Parathyroid adenoma (tissue), 2 donors: ENCODE measurements around the gene DMXL2.

Experiments used
- H2AFZ ChIP-seq: fragments of 300-600 bp; sonication (generic); one replicate; pipeline ENCODE4 v1.7.0; 2017; ENCODE audit warnings: antibody characterized with exemption, mild to moderate bottlenecking
- H3K27ac ChIP-seq: fragments of 300-600 bp; sonication (generic); one replicate; pipeline ENCODE4 v1.7.0; 2017
- H3K27me3 ChIP-seq: fragments of 300-600 bp; sonication (generic); one replicate; pipeline ENCODE4 v1.7.0; 2017; ENCODE audit warnings: low read length; ENCODE audit not compliant: control insufficient read depth, insufficient read depth
- H3K36me3 ChIP-seq: fragments of 300-600 bp; sonication (generic); one replicate; pipeline ENCODE4 v1.7.0; 2017; ENCODE audit warnings: low read length; ENCODE audit not compliant: control insufficient read depth, insufficient read depth
- H3K4me1 ChIP-seq: fragments of 300-600 bp; sonication (generic); one replicate; pipeline ENCODE4 v1.7.0; 2017; ENCODE audit warnings: control low read depth
- H3K4me2 ChIP-seq: fragments of 300-600 bp; sonication (generic); one replicate; pipeline ENCODE4 v1.7.0; 2017; ENCODE audit warnings: low read length
- H3K4me3 ChIP-seq: fragments of 300-600 bp; sonication (generic); one replicate; pipeline ENCODE4 v1.7.0; 2017; ENCODE audit warnings: low read depth, low read length
- H3K79me2 ChIP-seq: fragments of 300-600 bp; sonication (generic); one replicate; pipeline ENCODE4 v1.7.0; 2017; ENCODE audit warnings: control low read depth
- H3K9ac ChIP-seq: fragments of 300-600 bp; sonication (generic); one replicate; pipeline ENCODE4 v1.7.0; 2017; ENCODE audit warnings: mild to moderate bottlenecking
- H3K9me3 ChIP-seq: fragments of 300-600 bp; sonication (generic); one replicate; pipeline ENCODE4 v1.7.0; 2017; ENCODE audit warnings: low read length; ENCODE audit not compliant: control insufficient read depth
- TF ChIP-seq, protein P1 (sequence below): fragments of 300-600 bp; sonication (generic); IDR thresholded peaks from one replicate; pipeline ENCODE4 v1.7.0; 2017; ENCODE audit warnings: antibody characterized with exemption, mild to moderate bottlenecking
- donor health status: primary hyperparathyroidism.

The DMXL2 gene

DNA sequence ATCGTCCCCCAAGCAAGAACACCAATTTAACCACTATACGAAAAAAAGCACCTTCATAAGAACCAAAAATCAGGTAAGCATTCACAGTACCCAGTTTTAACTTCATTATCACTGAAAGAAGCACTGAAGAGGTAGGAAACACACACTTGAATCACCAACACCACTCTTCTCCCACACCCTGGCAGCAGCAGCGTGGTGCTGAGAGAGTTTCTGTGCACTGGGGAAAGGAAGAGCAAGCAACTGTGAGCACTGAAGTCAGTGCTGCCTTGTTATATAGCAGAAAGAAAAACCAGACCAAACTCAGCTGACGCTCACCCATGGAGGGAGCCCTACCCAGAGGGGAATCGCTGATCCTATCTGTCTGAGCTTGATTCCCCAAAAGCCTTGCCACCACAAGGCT is 98.2 kb downstream of the DMXL2 start:
- Histone ChIP-seq H3K27me3 (no peaks in the 10 kb centered on the region), H3K9me3 (no peaks in the 10 kb centered on the region), H2AFZ (no peak overlapping the region), H3K9ac (no peak overlapping the region), H3K4me3 (no peak overlapping the region), H3K4me2 (no peak overlapping the region), H3K27ac (no peak overlapping the region), H3K4me1 (no peaks in the 10 kb centered on the region), H3K36me3 (no peaks in the 10 kb centered on the region), H3K79me2 (no peaks in the 10 kb centered on the region)
- TF ChIP-seq, protein P1, sequence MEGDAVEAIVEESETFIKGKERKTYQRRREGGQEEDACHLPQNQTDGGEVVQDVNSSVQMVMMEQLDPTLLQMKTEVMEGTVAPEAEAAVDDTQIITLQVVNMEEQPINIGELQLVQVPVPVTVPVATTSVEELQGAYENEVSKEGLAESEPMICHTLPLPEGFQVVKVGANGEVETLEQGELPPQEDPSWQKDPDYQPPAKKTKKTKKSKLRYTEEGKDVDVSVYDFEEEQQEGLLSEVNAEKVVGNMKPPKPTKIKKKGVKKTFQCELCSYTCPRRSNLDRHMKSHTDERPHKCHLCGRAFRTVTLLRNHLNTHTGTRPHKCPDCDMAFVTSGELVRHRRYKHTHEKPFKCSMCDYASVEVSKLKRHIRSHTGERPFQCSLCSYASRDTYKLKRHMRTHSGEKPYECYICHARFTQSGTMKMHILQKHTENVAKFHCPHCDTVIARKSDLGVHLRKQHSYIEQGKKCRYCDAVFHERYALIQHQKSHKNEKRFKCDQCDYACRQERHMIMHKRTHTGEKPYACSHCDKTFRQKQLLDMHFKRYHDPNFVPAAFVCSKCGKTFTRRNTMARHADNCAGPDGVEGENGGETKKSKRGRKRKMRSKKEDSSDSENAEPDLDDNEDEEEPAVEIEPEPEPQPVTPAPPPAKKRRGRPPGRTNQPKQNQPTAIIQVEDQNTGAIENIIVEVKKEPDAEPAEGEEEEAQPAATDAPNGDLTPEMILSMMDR = no peak

DNA sequence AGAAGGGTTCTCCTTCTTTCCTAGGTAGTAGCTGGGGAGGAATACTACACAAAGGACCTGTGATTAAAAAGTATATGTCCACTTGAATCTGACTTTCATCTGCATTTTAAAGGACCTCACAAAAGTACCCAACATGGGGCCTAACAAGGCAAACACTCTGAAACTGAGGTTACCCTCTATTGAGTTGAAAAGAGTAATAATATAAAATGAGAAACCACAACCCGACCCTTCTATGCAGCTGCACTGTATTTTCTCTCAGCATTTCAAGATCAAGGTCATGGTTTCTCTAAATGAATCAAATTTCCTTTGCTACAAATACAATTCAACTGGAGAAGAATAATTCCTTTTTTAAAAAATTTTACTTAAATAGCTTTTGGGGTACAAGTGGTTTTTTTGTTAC is 106.3 kb downstream of the DMXL2 start:
- H3K79me2 ChIP-seq = no peaks in the 10 kb centered on the region
- no peaks in the 10 kb centered on the region for H3K36me3 ChIP-seq
- no peaks in the 10 kb centered on the region for H3K4me1 ChIP-seq

DNA sequence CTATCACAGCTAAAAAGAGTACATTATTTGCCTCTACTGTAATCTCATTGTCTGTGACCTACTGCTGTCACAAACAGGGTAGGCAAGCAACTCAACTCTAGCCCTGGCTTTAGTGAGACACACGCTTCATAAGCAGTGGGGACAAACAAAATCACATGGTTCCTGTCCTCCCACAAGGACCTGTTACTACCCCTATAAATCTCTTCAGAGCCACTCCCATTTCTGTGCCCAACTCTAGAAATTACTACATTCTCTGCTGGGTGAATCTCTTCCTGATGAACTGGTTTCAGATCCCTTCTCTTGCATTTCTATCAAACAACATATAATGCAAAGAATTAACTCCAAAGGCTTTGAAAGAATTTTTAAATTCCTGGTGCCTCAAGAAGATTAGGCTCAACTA is 117.3 kb downstream of the DMXL2 start:
- Histone ChIP-seq H3K9ac (no peak overlapping the region), H3K79me2 (no peaks in the 10 kb centered on the region)

More for the DNA sequence above, 106.3 kb downstream of the DMXL2 start:
- Histone ChIP-seq H3K27ac (no peak overlapping the region), H3K4me3 (no peak overlapping the region), H3K9ac (no peak overlapping the region), H3K9me3 (no peaks in the 10 kb centered on the region), H3K4me2 (no peak overlapping the region), H3K27me3 (no peaks in the 10 kb centered on the region), H2AFZ (no peak overlapping the region)
- TF ChIP-seq, protein P1 = no peak

DNA sequence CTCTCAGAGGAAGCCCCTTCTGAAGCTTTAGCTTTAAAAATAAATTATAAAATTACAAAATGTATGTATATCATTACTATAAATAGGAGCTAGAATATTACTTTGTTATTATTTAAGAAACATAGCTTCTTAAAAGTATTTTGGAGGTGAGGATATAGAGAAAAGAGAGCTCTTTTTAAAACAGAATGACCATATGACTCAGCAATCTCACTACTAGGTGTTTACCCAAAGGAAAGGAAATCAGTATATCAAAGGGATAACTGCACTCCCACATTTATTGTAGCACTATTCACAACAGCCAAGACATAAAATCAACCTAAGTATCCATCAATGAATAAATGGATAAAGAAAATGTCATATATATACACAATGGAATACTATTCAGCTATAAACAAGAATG is 119.6 kb downstream of the DMXL2 start:
- H3K79me2 ChIP-seq = no peaks in the 10 kb centered on the region
- H3K36me3 ChIP-seq = no peaks in the 10 kb centered on the region
- no peak overlapping the region for H3K4me3 ChIP-seq
- no peak overlapping the region for H3K4me2 ChIP-seq
- H3K9me3 ChIP-seq = no peaks in the 10 kb centered on the region
- no peak overlapping the region for H3K9ac ChIP-seq
- H3K27ac ChIP-seq = no peak overlapping the region
- H2AFZ ChIP-seq = no peak overlapping the region
- TF ChIP-seq, protein P1 = no peak
- no peaks in the 10 kb centered on the region for H3K27me3 ChIP-seq
- no peaks in the 10 kb centered on the region for H3K4me1 ChIP-seq

More for the DNA sequence above, 117.3 kb downstream of the DMXL2 start:
- Histone ChIP-seq H3K27ac (no peak overlapping the region), H3K27me3 (no peaks in the 10 kb centered on the region), H3K4me2 (no peak overlapping the region), H3K9me3 (no peaks in the 10 kb centered on the region), H3K4me1 (no peaks in the 10 kb centered on the region), H3K4me3 (no peak overlapping the region), H3K36me3 (no peaks in the 10 kb centered on the region), H2AFZ (no peak overlapping the region)
- TF ChIP-seq, protein P1 = no peak

DNA sequence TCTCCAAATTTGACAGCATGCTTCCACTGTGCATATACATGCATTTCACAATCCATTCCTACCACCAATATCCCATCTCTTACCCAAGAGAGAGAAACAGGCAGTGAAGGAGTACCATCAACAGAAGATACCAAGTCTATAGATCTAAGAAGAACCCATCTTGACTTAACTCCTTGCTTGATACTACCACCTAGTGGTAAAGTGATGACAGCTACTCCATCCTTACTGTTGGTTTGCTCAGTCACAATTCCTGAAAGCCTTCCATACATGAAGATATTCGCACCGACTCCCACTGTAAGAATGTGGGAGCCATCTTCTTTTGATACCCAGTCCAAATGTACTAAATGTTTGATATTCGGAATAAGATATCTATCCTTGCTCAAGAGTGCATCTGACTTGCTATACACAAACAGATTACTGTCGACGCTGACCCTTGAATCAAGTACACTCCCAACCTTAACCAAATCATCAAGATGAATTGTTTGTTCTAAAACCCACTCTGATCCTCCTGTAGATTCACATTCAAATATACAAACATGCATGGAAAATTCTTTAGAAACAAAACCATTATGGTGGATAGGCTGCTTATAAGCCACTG is 123.1 kb downstream of the DMXL2 start:
- no peaks in the 10 kb centered on the region for H3K79me2 ChIP-seq
- no peaks in the 10 kb centered on the region for H3K9me3 ChIP-seq
- TF ChIP-seq, protein P1 = no peak
- no peaks in the 10 kb centered on the region for H3K4me1 ChIP-seq
- no peak overlapping the region for H3K9ac ChIP-seq
- no peak overlapping the region for H2AFZ ChIP-seq
- H3K4me3 ChIP-seq = no peak overlapping the region
- H3K27ac ChIP-seq = no peak overlapping the region
- H3K4me2 ChIP-seq = no peak overlapping the region
- no peaks in the 10 kb centered on the region for H3K36me3 ChIP-seq
- no peaks in the 10 kb centered on the region for H3K27me3 ChIP-seq
